Astrocyte (in vitro differentiated cells and primary cell): ENCODE data around the gene MRPS12.

Experiments
- CTCF ChIP-seq: IDR thresholded peaks from 2 replicates; pipeline ENCODE4 v1.5.1; 2011; ENCODE audit warnings: low read depth, mild to moderate bottlenecking, inconsistent platforms, low read length, moderate library complexity; ENCODE audit not compliant: insufficient read depth
- EZH2 ChIP-seq: IDR thresholded peaks from 2 replicates; pipeline ENCODE4 v1.6.1; 2012; ENCODE audit warnings: mild to moderate bottlenecking, low read length, inconsistent platforms; ENCODE audit not compliant: insufficient read depth

- no peak for TF ChIP-seq CTCF
- no peak for TF ChIP-seq EZH2
Observed at GRCh38 chr19:38971672-38972071, 40.9 kb downstream of the MRPS12 start.
